GM10266 (cell line): ENCODE data around the gene CPT1B.

ENCODE experiments used
- DNase-seq: peaks from one replicate; pipeline ENCODE4 v3.0.0; 2012; ENCODE audit errors: extremely low spot score
- CTCF ChIP-seq: IDR thresholded peaks from 2 replicates; pipeline ENCODE4 v1.5.1; 2012; ENCODE audit warnings: mild to moderate bottlenecking, low read depth; ENCODE audit not compliant: control insufficient read depth, insufficient read depth; ENCODE audit errors: missing control alignments

CPT1B gene

GRCh38 chr22:50526108-50526833, 52.0 kb downstream of the CPT1B start:
- peak; percentile 83 for TF ChIP-seq CTCF
- DNase-seq, result peak; percentile 92

GRCh38 chr22:50525858-50526107, 52.4 kb downstream of the CPT1B start:
- TF ChIP-seq CTCF, result no peak
- DNase-seq, result no peak

GRCh38 chr22:50525104-50525857, 52.9 kb downstream of the CPT1B start, which contains the start of gene SCO2:
Gene SCO2 (minus strand): TSS chr22:50525598. CDS start chr22:50524411, 1,187 bp downstream.
- peak; percentile 86 for TF ChIP-seq CTCF
- DNase-seq, result peak; percentile 99

- no peak for TF ChIP-seq CTCF
- no peak for DNase-seq
Observed at GRCh38 chr22:50524676-50525103, 53.5 kb downstream of the CPT1B start.

DNA sequence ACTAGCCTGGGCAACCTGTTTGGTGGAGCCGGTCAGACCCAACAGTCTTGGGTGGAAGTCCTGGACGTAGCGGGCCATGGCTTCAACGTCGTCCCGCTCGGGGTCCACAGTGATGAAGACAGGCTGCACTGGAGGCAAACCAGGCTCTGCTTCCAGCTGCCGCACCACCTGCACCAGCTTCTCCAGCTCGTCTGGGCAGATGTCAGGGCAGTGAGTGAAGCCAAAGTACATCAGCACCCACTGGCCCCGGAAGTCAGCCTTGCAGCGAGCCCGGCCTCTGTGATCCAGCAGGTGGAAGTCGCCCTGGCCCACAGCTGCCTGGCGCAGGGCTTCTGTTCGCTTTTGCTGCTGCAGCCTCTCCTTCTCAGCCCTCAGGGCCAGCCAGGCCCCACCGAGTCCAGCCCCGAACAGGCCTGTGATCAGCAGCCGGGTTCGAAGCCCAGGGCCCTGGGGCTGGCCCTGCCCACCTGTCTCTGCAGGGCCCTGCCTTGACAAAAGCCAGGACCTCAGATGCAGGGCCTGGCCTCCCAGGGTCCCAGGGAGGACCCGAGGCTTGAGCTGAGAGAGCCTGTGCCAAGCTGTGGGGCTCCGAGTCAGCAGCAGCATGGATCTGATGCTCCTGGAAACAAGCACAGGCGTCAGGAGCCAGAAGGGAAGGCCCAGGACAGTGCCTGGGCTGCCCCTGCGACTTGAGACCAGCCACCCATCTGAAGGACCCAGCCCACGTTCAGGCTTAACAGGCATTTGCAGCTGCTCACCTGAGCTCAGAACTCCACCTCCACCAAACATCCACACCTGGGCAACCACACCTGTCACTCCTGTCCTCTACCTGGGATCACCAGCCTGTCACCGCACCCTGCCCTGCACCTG, 54.2 kb downstream of the CPT1B start:
- TF ChIP-seq CTCF, result no peak
- no peak for DNase-seq

GRCh38 chr22:50523458-50523805, 54.8 kb downstream of the CPT1B start:
- TF ChIP-seq CTCF, result no peak
- DNase-seq, result no peak
